Upper lobe of left lung (tissue), 4 donors: Measurements from ENCODE around the gene MYOZ2.

Source experiments
- EP300 ChIP-seq, 4 donors: sonication (generic); formaldehyde crosslinking; IDR thresholded peaks; one replicate each; pipeline ENCODE4 v1.5.1; 2017; ENCODE audit warnings: antibody characterized with exemption in 4 of 4, control low read depth in 2 of 4
- POLR2A ChIP-seq, 4 donors: fragments of 450-650 bp; IDR thresholded peaks; one replicate each; pipeline ENCODE4 v1.5.1; 2016 to 2017; ENCODE audit warnings: antibody characterized with exemption in 4 of 4, mild to moderate bottlenecking in 2 of 4
- POLR2AphosphoS5 ChIP-seq, 2 donors: sonication (generic); formaldehyde crosslinking; IDR thresholded peaks; one replicate each; pipeline ENCODE4 v1.5.1; 2017; ENCODE audit warnings: antibody characterized with exemption in 2 of 2
- TF ChIP-seq, protein P1 (sequence below), 6 experiments: fragments of 450-650 bp in 4 of 6; fragments of 200-600 bp in 2 of 6; sonication (generic) in 2 of 6; IDR thresholded peaks; one replicate each; pipeline ENCODE4 v1.5.1; 2016 to 2019; ENCODE audit warnings: antibody characterized with exemption in 6 of 6

- TF ChIP-seq, protein P1, sequence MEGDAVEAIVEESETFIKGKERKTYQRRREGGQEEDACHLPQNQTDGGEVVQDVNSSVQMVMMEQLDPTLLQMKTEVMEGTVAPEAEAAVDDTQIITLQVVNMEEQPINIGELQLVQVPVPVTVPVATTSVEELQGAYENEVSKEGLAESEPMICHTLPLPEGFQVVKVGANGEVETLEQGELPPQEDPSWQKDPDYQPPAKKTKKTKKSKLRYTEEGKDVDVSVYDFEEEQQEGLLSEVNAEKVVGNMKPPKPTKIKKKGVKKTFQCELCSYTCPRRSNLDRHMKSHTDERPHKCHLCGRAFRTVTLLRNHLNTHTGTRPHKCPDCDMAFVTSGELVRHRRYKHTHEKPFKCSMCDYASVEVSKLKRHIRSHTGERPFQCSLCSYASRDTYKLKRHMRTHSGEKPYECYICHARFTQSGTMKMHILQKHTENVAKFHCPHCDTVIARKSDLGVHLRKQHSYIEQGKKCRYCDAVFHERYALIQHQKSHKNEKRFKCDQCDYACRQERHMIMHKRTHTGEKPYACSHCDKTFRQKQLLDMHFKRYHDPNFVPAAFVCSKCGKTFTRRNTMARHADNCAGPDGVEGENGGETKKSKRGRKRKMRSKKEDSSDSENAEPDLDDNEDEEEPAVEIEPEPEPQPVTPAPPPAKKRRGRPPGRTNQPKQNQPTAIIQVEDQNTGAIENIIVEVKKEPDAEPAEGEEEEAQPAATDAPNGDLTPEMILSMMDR (IDR thresholded peaks at IDR 0.05), result no peak
- no peak for TF ChIP-seq POLR2A (IDR thresholded peaks at IDR 0.05)
- TF ChIP-seq EP300 (IDR thresholded peaks at IDR 0.05), result no peak
- TF ChIP-seq POLR2AphosphoS5 (IDR thresholded peaks at IDR 0.05), result no peak
Observed at GRCh38 chr4:119210775-119211174, 75.1 kb downstream of the MYOZ2 start.
